ENCODE results near the gene EEF1AKMT1.

EEF1AKMT1 gene

DNA sequence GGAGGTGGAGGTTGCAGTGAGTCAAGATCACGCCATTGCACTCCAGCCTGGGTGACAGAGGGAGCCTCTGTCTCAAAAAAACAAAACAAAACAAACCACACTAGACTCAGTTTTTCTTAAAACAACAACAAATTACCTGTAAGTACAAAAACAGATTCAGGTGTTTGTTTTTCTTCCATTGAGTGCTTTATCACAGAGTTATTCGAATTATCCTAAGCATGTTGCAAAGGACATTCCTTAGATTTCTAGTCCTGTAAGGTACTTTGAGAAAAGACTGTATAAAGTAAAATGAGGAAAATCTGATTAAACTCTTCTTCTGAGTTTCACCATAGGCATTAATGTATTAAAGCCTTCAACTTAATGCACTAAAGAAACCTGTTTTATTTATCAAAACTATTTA lies 2.2 kb upstream of the EEF1AKMT1 start:
- peaks cover 9% of the 10 kb centered on the region for H3K9me3 Mint-ChIP-seq
- peaks cover 21% of the 10 kb centered on the region for H3K4me1 Mint-ChIP-seq
- H3K4me3 Mint-ChIP-seq = no peak overlapping the region
- H3K27ac Mint-ChIP-seq = no peak overlapping the region
- H3K27me3 Mint-ChIP-seq (ENCODE audit: low read depth) = no peaks in the 10 kb centered on the region
- H3K36me3 Mint-ChIP-seq (ENCODE audit: low read depth) = peaks cover 17% of the 10 kb centered on the region
- TF ChIP-seq, protein P1, sequence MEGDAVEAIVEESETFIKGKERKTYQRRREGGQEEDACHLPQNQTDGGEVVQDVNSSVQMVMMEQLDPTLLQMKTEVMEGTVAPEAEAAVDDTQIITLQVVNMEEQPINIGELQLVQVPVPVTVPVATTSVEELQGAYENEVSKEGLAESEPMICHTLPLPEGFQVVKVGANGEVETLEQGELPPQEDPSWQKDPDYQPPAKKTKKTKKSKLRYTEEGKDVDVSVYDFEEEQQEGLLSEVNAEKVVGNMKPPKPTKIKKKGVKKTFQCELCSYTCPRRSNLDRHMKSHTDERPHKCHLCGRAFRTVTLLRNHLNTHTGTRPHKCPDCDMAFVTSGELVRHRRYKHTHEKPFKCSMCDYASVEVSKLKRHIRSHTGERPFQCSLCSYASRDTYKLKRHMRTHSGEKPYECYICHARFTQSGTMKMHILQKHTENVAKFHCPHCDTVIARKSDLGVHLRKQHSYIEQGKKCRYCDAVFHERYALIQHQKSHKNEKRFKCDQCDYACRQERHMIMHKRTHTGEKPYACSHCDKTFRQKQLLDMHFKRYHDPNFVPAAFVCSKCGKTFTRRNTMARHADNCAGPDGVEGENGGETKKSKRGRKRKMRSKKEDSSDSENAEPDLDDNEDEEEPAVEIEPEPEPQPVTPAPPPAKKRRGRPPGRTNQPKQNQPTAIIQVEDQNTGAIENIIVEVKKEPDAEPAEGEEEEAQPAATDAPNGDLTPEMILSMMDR (IDR thresholded peaks at IDR 0.05; ENCODE audit: unreplicated experiment in 3 of 3) = no peak

DNA sequence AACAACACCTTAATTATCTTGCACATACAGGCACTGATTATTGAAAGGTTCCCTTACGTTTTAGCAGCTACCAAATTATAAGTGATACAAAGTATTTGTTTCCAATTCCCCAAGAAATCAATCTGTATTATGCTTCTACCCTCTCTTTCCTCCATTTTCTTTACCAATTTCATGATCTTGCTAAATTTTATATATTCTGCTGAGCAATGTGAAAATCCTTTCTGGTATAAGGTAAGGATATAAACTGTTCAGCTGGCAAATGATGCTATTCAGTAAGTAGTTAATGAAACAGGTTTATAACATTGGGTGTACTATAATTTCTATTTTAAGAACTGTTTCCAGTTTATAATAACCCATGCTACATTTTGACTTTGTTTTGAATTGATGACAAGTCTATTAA lies 985 bp upstream of the EEF1AKMT1 start:
- Mint-ChIP-seq H3K36me3 (ENCODE audit: low read depth) (peaks cover 26% of the 10 kb centered on the region), H3K4me3 (peak overlapping the region; percentile 80 to 99 (median 90)), H3K27me3 (ENCODE audit: low read depth) (no peaks in the 10 kb centered on the region)

DNA sequence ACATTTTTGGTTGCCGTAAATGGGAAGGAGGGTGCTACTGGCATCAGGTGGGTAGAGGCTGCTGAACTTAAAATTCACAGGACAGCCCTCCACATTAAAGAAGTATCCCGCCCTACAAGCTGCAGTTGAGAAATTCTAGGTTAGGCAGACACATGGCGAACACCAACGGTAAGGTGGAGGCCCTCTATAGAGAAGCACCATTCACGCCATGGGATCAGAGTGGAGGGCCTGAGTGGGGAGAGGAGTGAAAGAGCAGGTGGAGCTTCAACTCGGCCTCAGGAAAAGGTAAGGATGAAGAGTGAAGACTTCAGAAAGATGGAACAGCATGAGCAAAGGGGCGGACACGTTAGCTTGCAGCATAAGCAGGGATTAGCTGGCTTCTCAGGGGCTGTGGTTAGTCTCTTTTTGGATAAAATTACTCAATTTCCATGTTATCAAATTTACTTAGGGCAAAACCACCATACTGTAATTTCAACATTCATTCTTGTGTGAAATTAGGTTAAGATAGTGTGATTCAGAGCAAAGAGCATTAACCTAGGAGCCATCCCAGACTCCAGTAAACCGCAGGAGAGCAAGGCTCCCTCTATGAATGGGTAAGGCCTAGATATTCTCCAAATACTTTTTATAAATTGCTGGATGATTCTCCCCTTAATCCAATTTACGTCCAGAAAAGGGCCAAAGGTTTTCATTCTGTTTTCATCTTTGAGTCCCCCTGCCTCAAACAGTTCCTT lies 1.2 kb downstream of the EEF1AKMT1 start:
- H3K4me3 Mint-ChIP-seq = peak overlapping the region; percentile 90 to 99 (median 94)
- TF ChIP-seq, protein P1 (IDR thresholded peaks at IDR 0.05; ENCODE audit: unreplicated experiment in 3 of 3) = no peak
- H3K27ac Mint-ChIP-seq = peak overlapping the region; percentile 96 to 98 (median 97)
- H3K36me3 Mint-ChIP-seq (ENCODE audit: low read depth) = peaks cover 48% of the 10 kb centered on the region
- H3K9me3 Mint-ChIP-seq = peaks cover 39% of the 10 kb centered on the region
- H3K4me1 Mint-ChIP-seq = peaks cover 21% of the 10 kb centered on the region
- H3K27me3 Mint-ChIP-seq (ENCODE audit: low read depth) = no peaks in the 10 kb centered on the region

More for the DNA sequence above, 985 bp upstream of the EEF1AKMT1 start:
- H3K9me3 Mint-ChIP-seq = peaks cover 18% of the 10 kb centered on the region
- peak overlapping the region; percentile 67 to 97 (median 79) for H3K27ac Mint-ChIP-seq
- H3K4me1 Mint-ChIP-seq = peaks cover 21% of the 10 kb centered on the region
- TF ChIP-seq, protein P1 (IDR thresholded peaks at IDR 0.05; ENCODE audit: unreplicated experiment in 3 of 3) = no peak

DNA sequence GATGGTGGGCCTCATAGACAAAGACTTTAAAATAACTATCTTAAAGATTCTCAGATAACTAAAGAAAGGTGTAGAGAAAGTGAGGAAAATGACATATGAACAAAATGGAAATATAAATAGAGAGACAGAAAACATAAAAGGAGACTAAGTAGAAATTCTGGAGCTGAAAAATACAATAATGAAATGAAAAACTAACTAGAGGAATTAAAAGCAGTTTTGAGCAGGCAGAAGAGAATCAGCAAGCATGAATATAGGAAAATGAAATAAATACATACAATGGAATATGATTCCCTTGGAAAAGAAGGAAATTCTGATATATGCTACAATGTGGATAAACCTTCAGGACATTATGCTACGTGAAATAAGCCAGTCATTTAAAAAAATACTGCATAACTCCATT lies 3.9 kb downstream of the EEF1AKMT1 start:
- TF ChIP-seq, protein P1 (IDR thresholded peaks at IDR 0.05; ENCODE audit: unreplicated experiment in 3 of 3) = no peak
- Mint-ChIP-seq H3K27ac (no peak overlapping the region), H3K4me1 (peaks cover 21% of the 10 kb centered on the region), H3K4me3 (peak overlapping the region; percentile 20 to 63 (median 31)), H3K9me3 (peaks cover 48% of the 10 kb centered on the region), H3K36me3 (ENCODE audit: low read depth) (peaks cover 54% of the 10 kb centered on the region), H3K27me3 (ENCODE audit: low read depth) (no peaks in the 10 kb centered on the region)

DNA sequence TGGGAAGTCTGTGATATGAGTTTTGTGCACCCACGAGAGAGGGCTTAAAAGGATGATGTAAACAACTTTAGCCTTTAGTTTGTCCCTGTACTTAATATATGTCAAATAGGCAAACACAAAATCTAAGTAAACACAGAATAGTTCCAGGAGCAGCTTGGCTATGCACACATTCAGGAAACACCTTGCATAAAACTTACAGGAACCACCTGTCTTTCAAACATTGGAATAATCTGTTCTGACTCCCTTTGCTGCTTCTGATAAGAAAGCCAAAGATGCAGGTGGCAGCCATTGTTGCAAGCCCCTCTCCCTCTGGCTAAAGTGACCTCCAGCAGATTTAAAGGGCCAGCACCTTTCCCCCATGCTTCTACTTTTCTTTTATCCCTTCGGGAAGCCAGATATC lies 4.7 kb downstream of the EEF1AKMT1 start:
- Mint-ChIP-seq H3K36me3 (ENCODE audit: low read depth) (peaks cover 54% of the 10 kb centered on the region), H3K4me3 (no peak overlapping the region), H3K4me1 (peaks cover 21% of the 10 kb centered on the region), H3K27me3 (ENCODE audit: low read depth) (no peaks in the 10 kb centered on the region), H3K27ac (no peak overlapping the region), H3K9me3 (peaks cover 50% of the 10 kb centered on the region)
- TF ChIP-seq, protein P1 (IDR thresholded peaks at IDR 0.05; ENCODE audit: unreplicated experiment in 3 of 3) = no peak

All from nephron (organoid).